ENCODE data around the gene PLAU.
"Not testable (repeated sequence)": the region's sequence is repeated elsewhere in the genome, so short reads cannot be mapped to it uniquely, and the experiment has no call there.

Gene PLAU

GRCh38 chr10:73925539-73925938, 14.6 kb downstream of the PLAU start:
- 79 to 90% methylated on average over 4 of the region's 4 CpGs for WGBS, 2 experiments (ENCODE audit: insufficient coverage in 2 of 2)
- Histone ChIP-seq H3K4me1 (ENCODE audit: control insufficient read depth, insufficient read depth, low read length, poor library complexity, severe bottlenecking) (peaks cover 6% of the 10 kb centered on the region), H3K27ac (ENCODE audit: low read depth, low read length, severe bottlenecking) (no peak overlapping the region)

GRCh38 chr10:73926152-73926764, 15.3 kb downstream of the PLAU start:
- no peak overlapping the region for H3K4me3 ChIP-seq (ENCODE audit: extremely low read depth, insufficient read depth, low read length, poor library complexity, severe bottlenecking)
- no peaks in the 10 kb centered on the region for H3K36me3 ChIP-seq (ENCODE audit: control insufficient read depth, insufficient read depth, low read length)
- WGBS, 2 experiments (ENCODE audit: insufficient coverage in 2 of 2) = 89% methylated on average over 3 to 5 of the region's 5 CpGs
- no peak overlapping the region for H3K27ac ChIP-seq (ENCODE audit: low read depth, low read length, severe bottlenecking)
- H3K4me1 ChIP-seq (ENCODE audit: control insufficient read depth, insufficient read depth, low read length, poor library complexity, severe bottlenecking) = peaks cover 6% of the 10 kb centered on the region
- peaks cover 3% of the 10 kb centered on the region for H3K9me3 ChIP-seq (ENCODE audit: control insufficient read depth, low read length)

More at GRCh38 chr10:73925539-73925938, 14.6 kb downstream of the PLAU start:
- Histone ChIP-seq H3K4me3 (ENCODE audit: extremely low read depth, insufficient read depth, low read length, poor library complexity, severe bottlenecking) (no peak overlapping the region), H3K9me3 (ENCODE audit: control insufficient read depth, low read length) (peaks cover 3% of the 10 kb centered on the region), H3K36me3 (ENCODE audit: control insufficient read depth, insufficient read depth, low read length) (no peaks in the 10 kb centered on the region)

GRCh38 chr10:73930630-73931327, 19.8 kb downstream of the PLAU start:
- H3K36me3 ChIP-seq (ENCODE audit: control insufficient read depth, insufficient read depth, low read length); H3K4me3 ChIP-seq (ENCODE audit: extremely low read depth, insufficient read depth, low read length, poor library complexity, severe bottlenecking); H3K27ac ChIP-seq (ENCODE audit: low read depth, low read length, severe bottlenecking); H3K9me3 ChIP-seq (ENCODE audit: control insufficient read depth, low read length): not testable (repeated sequence)
- H3K4me1 ChIP-seq (ENCODE audit: control insufficient read depth, insufficient read depth, low read length, poor library complexity, severe bottlenecking) = peaks cover 12% of the 10 kb centered on the region
- 72 to 83% methylated on average over 5 to 7 of the region's 13 CpGs for WGBS, 2 experiments (ENCODE audit: insufficient coverage in 2 of 2)

GRCh38 chr10:73931767-73932619, 21.1 kb downstream of the PLAU start:
- no peak overlapping the region for H3K27ac ChIP-seq (ENCODE audit: low read depth, low read length, severe bottlenecking)
- 68 to 86% methylated on average over 5 to 8 of the region's 13 CpGs for WGBS, 2 experiments (ENCODE audit: insufficient coverage in 2 of 2)
- H3K4me3 ChIP-seq (ENCODE audit: extremely low read depth, insufficient read depth, low read length, poor library complexity, severe bottlenecking) = no peak overlapping the region
- peaks cover 12% of the 10 kb centered on the region for H3K4me1 ChIP-seq (ENCODE audit: control insufficient read depth, insufficient read depth, low read length, poor library complexity, severe bottlenecking)
- H3K9me3 ChIP-seq (ENCODE audit: control insufficient read depth, low read length) = peaks cover 3% of the 10 kb centered on the region
- H3K36me3 ChIP-seq (ENCODE audit: control insufficient read depth, insufficient read depth, low read length) = no peaks in the 10 kb centered on the region

GRCh38 chr10:73932620-73933112, 21.7 kb downstream of the PLAU start:
- Histone ChIP-seq H3K4me1 (ENCODE audit: control insufficient read depth, insufficient read depth, low read length, poor library complexity, severe bottlenecking) (peaks cover 14% of the 10 kb centered on the region), H3K36me3 (ENCODE audit: control insufficient read depth, insufficient read depth, low read length) (no peaks in the 10 kb centered on the region), H3K4me3 (ENCODE audit: extremely low read depth, insufficient read depth, low read length, poor library complexity, severe bottlenecking) (no peak overlapping the region), H3K27ac (ENCODE audit: low read depth, low read length, severe bottlenecking) (no peak overlapping the region), H3K9me3 (ENCODE audit: control insufficient read depth, low read length) (peaks cover 3% of the 10 kb centered on the region)
- WGBS, 2 experiments (ENCODE audit: insufficient coverage in 2 of 2) = 88 to 93% methylated on average over 4 of the region's 6 CpGs

- Histone ChIP-seq H3K27ac (ENCODE audit: low read depth, low read length, severe bottlenecking) (no peak overlapping the region), H3K4me3 (ENCODE audit: extremely low read depth, insufficient read depth, low read length, poor library complexity, severe bottlenecking) (no peak overlapping the region), H3K36me3 (ENCODE audit: control insufficient read depth, insufficient read depth, low read length) (no peaks in the 10 kb centered on the region), H3K9me3 (ENCODE audit: control insufficient read depth, low read length) (peaks cover 3% of the 10 kb centered on the region), H3K4me1 (ENCODE audit: control insufficient read depth, insufficient read depth, low read length, poor library complexity, severe bottlenecking) (peaks cover 24% of the 10 kb centered on the region)
- WGBS, 2 experiments (ENCODE audit: insufficient coverage in 2 of 2) = 94 to 97% methylated on average over 2 of the region's 4 CpGs
These were observed 23.1 kb downstream of the PLAU start for GRCh38 chr10:73934074-73934473.

- Histone ChIP-seq H3K4me3 (ENCODE audit: extremely low read depth, insufficient read depth, low read length, poor library complexity, severe bottlenecking) (no peak overlapping the region), H3K4me1 (ENCODE audit: control insufficient read depth, insufficient read depth, low read length, poor library complexity, severe bottlenecking) (peaks cover 25% of the 10 kb centered on the region)
- WGBS, 2 experiments (ENCODE audit: insufficient coverage in 2 of 2) = 88 to 92% methylated on average over 3 of the region's 3 CpGs
These were observed 25.0 kb downstream of the PLAU start for GRCh38 chr10:73935895-73936294.

GRCh38 chr10:73937333-73938043, 26.6 kb downstream of the PLAU start:
- no peak overlapping the region for H3K27ac ChIP-seq (ENCODE audit: low read depth, low read length, severe bottlenecking)
- WGBS, 2 experiments (ENCODE audit: insufficient coverage in 2 of 2) = 91 to 94% methylated on average over 3 to 4 of the region's 5 CpGs

More at GRCh38 chr10:73935895-73936294, 25.0 kb downstream of the PLAU start:
- H3K9me3 ChIP-seq (ENCODE audit: control insufficient read depth, low read length) = no peaks in the 10 kb centered on the region
- no peak overlapping the region for H3K27ac ChIP-seq (ENCODE audit: low read depth, low read length, severe bottlenecking)
- no peaks in the 10 kb centered on the region for H3K36me3 ChIP-seq (ENCODE audit: control insufficient read depth, insufficient read depth, low read length)

GRCh38 chr10:73940634-73941221, 29.8 kb downstream of the PLAU start:
- H3K4me1 ChIP-seq (ENCODE audit: control insufficient read depth, insufficient read depth, low read length, poor library complexity, severe bottlenecking) = peaks cover 16% of the 10 kb centered on the region
- H3K27ac ChIP-seq (ENCODE audit: low read depth, low read length, severe bottlenecking) = no peak overlapping the region
- H3K9me3 ChIP-seq (ENCODE audit: control insufficient read depth, low read length) = peaks cover 3% of the 10 kb centered on the region
- no peaks in the 10 kb centered on the region for H3K36me3 ChIP-seq (ENCODE audit: control insufficient read depth, insufficient read depth, low read length)
- whole genome bisulfite sequencing, 2 experiments (ENCODE audit: insufficient coverage in 2 of 2) = 8 to 11% methylated on average over 22 to 24 of the region's 28 CpGs
- no peak overlapping the region for H3K4me3 ChIP-seq (ENCODE audit: extremely low read depth, insufficient read depth, low read length, poor library complexity, severe bottlenecking)

More at GRCh38 chr10:73937333-73938043, 26.6 kb downstream of the PLAU start:
- no peaks in the 10 kb centered on the region for H3K36me3 ChIP-seq (ENCODE audit: control insufficient read depth, insufficient read depth, low read length)
- H3K9me3 ChIP-seq (ENCODE audit: control insufficient read depth, low read length) = no peaks in the 10 kb centered on the region
- H3K4me3 ChIP-seq (ENCODE audit: extremely low read depth, insufficient read depth, low read length, poor library complexity, severe bottlenecking) = no peak overlapping the region
- peaks cover 20% of the 10 kb centered on the region for H3K4me1 ChIP-seq (ENCODE audit: control insufficient read depth, insufficient read depth, low read length, poor library complexity, severe bottlenecking)

- Histone ChIP-seq H3K9me3 (ENCODE audit: control insufficient read depth, low read length) (peaks cover 3% of the 10 kb centered on the region), H3K36me3 (ENCODE audit: control insufficient read depth, insufficient read depth, low read length) (no peaks in the 10 kb centered on the region), H3K4me1 (ENCODE audit: control insufficient read depth, insufficient read depth, low read length, poor library complexity, severe bottlenecking) (peaks cover 16% of the 10 kb centered on the region), H3K27ac (ENCODE audit: low read depth, low read length, severe bottlenecking) (no peak overlapping the region), H3K4me3 (ENCODE audit: extremely low read depth, insufficient read depth, low read length, poor library complexity, severe bottlenecking) (no peak overlapping the region)
- WGBS, 2 experiments (ENCODE audit: insufficient coverage in 2 of 2) = 100% methylated on average over 1 of the region's 2 CpGs; no CpG with 5 or more reads in 1 of the 2 experiments
These were observed 30.4 kb downstream of the PLAU start for GRCh38 chr10:73941300-73941699.
